IMR-90 (cell line): ENCODE results near the gene DEPDC5.

Experiments
- BHLHE40 ChIP-seq: fragments of 150-350 bp; IDR thresholded peaks from 2 replicates; pipeline ENCODE4 v1.6.1; 2016; ENCODE audit warnings: mild to moderate bottlenecking, low read depth, low read length
- ELK1 ChIP-seq: fragments of 150-350 bp; IDR thresholded peaks from 2 replicates; pipeline ENCODE4 v1.6.1; 2016; ENCODE audit warnings: low read depth, mild to moderate bottlenecking, low read length, moderate library complexity, borderline replicate concordance
- MAFK ChIP-seq: IDR thresholded peaks from 2 replicates; pipeline ENCODE4 v1.6.1; 2012; ENCODE audit warnings: low read depth, low read length, improper control_type of control experiment
- POLR2A ChIP-seq: IDR thresholded peaks from 2 replicates; pipeline ENCODE4 v1.6.1; 2012; ENCODE audit warnings: mild to moderate bottlenecking, low read depth, low read length
- RAD21 ChIP-seq: IDR thresholded peaks from 2 replicates; pipeline ENCODE4 v1.6.1; 2012; ENCODE audit warnings: low read length, improper control_type of control experiment
- RFX5 ChIP-seq: IDR thresholded peaks from 2 replicates; pipeline ENCODE4 v1.8.0; 2012; ENCODE audit warnings: low read depth, mild to moderate bottlenecking, low read length, moderate library complexity
- USF2 ChIP-seq: fragments of 150-350 bp; IDR thresholded peaks from 2 replicates; pipeline ENCODE4 v1.6.1; 2017; ENCODE audit warnings: mild to moderate bottlenecking, antibody characterized with exemption, low read length, low read depth
- TF ChIP-seq, protein P1 (sequence below): conservative IDR thresholded peaks from 2 replicates; pipeline ENCODE4 v1.5.1; 2012; ENCODE audit warnings: mild to moderate bottlenecking, low read depth, low read length, improper control_type of control experiment

- no peak for TF ChIP-seq POLR2A
- TF ChIP-seq, protein P1, sequence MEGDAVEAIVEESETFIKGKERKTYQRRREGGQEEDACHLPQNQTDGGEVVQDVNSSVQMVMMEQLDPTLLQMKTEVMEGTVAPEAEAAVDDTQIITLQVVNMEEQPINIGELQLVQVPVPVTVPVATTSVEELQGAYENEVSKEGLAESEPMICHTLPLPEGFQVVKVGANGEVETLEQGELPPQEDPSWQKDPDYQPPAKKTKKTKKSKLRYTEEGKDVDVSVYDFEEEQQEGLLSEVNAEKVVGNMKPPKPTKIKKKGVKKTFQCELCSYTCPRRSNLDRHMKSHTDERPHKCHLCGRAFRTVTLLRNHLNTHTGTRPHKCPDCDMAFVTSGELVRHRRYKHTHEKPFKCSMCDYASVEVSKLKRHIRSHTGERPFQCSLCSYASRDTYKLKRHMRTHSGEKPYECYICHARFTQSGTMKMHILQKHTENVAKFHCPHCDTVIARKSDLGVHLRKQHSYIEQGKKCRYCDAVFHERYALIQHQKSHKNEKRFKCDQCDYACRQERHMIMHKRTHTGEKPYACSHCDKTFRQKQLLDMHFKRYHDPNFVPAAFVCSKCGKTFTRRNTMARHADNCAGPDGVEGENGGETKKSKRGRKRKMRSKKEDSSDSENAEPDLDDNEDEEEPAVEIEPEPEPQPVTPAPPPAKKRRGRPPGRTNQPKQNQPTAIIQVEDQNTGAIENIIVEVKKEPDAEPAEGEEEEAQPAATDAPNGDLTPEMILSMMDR = no peak
- no peak for TF ChIP-seq RAD21
- TF ChIP-seq RFX5 = no peak
- TF ChIP-seq MAFK = no peak
- TF ChIP-seq BHLHE40 = no peak
- TF ChIP-seq USF2 = no peak
- TF ChIP-seq ELK1 = no peak
These were observed 59.3 kb downstream of the DEPDC5 start for GRCh38 chr22:31812977-31813605.
